Osteocyte (in vitro differentiated cells): ENCODE results near the gene IL1A. TPM values are rescaled to one million over a fixed set of nuclear protein-coding genes. Genes with fewer than 3 reads are reported as not detected.

Experiments used
- DNase-seq: peaks from one replicate; pipeline ENCODE4 v3.0.0; 2021; ENCODE audit warnings: mixed read lengths; ENCODE audit not compliant: unreplicated experiment; ENCODE audit errors: extremely low spot score
- H3K27ac Mint-ChIP-seq: one replicate; pipeline ENCODE4 v1.8.0; 2021; ENCODE audit warnings: mild to moderate bottlenecking, mixed read lengths; ENCODE audit not compliant: unreplicated experiment
- H3K27me3 Mint-ChIP-seq: one replicate; pipeline ENCODE4 v1.8.0; 2021; ENCODE audit warnings: mixed read lengths; ENCODE audit not compliant: unreplicated experiment
- H3K36me3 Mint-ChIP-seq: one replicate; pipeline ENCODE4 v1.8.0; 2021; ENCODE audit warnings: mixed read lengths; ENCODE audit not compliant: unreplicated experiment
- H3K4me1 Mint-ChIP-seq: one replicate; pipeline ENCODE4 v1.8.0; 2021; ENCODE audit warnings: mixed read lengths; ENCODE audit not compliant: unreplicated experiment
- H3K4me3 Mint-ChIP-seq: one replicate; pipeline ENCODE4 v1.8.0; 2021; ENCODE audit warnings: mild to moderate bottlenecking, moderate library complexity, mixed read lengths; ENCODE audit not compliant: unreplicated experiment
- H3K9me3 Mint-ChIP-seq: one replicate; pipeline ENCODE4 v1.8.0; 2021; ENCODE audit warnings: mixed read lengths; ENCODE audit not compliant: unreplicated experiment
- total RNA-seq: library from RNA; stranded (reverse); gene quantifications from 2 replicates; pipeline ENCODE4 v1.2.1, GENCODE V29; 2021
- TF ChIP-seq, protein P1 (sequence below): fragments of 200-600 bp; sonication (generic); IDR thresholded peaks from 2 replicates; pipeline ENCODE4 v1.5.0; 2021; ENCODE audit warnings: antibody characterized with exemption, mild to moderate bottlenecking, moderate library complexity

IL1A gene
- total RNA-seq, 1 donor from 2014 or later: not detected

DNA sequence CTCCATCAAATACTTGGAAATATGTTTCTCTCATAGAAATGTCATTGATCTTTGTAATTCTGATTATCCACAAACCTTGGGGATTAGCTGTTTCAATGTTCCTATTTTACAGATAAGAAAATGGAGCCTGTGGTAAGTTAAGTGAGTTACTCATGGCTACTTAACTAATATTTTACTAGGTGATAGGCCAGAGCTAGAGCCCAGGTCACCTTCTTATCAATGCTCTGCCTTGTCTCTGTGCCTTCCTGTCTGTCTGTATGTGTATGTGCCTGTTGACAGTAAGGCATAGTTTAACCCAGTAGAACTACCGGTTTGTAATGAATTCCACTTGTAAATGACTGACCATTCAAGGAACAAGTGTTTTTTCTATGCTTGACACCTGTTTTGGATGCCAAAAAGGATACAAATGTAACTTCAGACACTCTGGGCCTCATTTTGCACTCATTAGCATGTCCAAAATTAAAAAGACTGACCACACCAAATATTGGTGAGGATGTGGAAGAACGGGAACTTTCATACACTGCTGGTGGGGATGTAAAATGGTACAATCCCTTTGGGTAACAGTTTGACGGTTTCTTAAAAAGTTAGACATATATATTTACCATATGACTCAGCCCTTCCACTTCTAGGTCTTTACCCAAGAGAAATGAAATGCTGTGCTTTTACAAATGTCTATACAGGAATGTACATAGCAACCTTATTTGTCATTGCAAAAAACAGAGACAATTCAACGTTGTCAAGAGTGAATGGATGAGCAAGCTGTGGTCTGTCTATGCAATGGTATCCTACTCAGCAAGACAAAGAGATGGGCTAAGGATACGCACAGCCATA is 19.6 kb upstream of the IL1A start:
- no peaks in the 10 kb centered on the region for H3K36me3 Mint-ChIP-seq
- H3K4me3 Mint-ChIP-seq: no peak overlapping the region
- DNase-seq: no peak
- peaks cover 28% of the 10 kb centered on the region for H3K4me1 Mint-ChIP-seq
- TF ChIP-seq, protein P1, sequence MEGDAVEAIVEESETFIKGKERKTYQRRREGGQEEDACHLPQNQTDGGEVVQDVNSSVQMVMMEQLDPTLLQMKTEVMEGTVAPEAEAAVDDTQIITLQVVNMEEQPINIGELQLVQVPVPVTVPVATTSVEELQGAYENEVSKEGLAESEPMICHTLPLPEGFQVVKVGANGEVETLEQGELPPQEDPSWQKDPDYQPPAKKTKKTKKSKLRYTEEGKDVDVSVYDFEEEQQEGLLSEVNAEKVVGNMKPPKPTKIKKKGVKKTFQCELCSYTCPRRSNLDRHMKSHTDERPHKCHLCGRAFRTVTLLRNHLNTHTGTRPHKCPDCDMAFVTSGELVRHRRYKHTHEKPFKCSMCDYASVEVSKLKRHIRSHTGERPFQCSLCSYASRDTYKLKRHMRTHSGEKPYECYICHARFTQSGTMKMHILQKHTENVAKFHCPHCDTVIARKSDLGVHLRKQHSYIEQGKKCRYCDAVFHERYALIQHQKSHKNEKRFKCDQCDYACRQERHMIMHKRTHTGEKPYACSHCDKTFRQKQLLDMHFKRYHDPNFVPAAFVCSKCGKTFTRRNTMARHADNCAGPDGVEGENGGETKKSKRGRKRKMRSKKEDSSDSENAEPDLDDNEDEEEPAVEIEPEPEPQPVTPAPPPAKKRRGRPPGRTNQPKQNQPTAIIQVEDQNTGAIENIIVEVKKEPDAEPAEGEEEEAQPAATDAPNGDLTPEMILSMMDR: no peak
- H3K27me3 Mint-ChIP-seq: no peaks in the 10 kb centered on the region
- peak overlapping the region; percentile 96 for H3K27ac Mint-ChIP-seq
- peaks cover 25% of the 10 kb centered on the region for H3K9me3 Mint-ChIP-seq

DNA sequence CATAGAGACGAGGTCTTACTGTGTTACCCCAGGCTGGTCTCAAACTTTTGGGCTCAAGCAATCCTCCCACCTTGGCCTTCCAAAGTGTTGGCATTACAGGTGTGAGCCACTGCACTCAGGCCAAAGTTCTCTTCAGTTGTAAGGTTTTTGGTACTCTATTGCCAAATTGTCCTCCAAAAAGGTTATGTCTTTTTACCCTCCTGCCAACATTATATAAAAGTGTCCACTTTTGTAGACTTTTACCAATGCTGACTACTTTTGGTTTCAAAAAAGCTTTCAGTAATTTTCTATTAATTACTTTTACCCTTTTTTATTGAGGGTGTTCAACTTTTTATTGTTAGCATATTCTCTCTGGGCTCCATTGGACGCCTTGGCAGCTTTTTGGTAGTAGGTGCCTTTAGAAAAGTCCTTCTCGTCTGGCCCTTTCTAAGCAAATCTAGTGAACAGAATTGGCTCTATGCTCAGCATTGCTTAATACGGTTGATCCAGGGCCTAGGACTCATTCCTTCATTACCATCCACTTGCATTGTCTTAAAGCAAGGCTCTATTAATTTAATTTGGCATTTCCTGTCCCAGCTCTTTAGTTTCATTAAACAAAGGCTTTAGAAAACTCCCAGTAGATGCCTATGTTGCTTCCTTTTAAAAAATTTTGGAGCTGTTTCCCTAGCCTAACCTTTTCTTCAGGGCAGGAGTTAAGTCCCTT is 16.7 kb upstream of the IL1A start:
- Mint-ChIP-seq H3K4me1 (peaks cover 28% of the 10 kb centered on the region), H3K4me3 (no peak overlapping the region), H3K27ac (no peak overlapping the region), H3K9me3 (peaks cover 12% of the 10 kb centered on the region), H3K27me3 (no peaks in the 10 kb centered on the region), H3K36me3 (no peaks in the 10 kb centered on the region)
- DNase-seq: no peak
- TF ChIP-seq, protein P1: no peak

DNA sequence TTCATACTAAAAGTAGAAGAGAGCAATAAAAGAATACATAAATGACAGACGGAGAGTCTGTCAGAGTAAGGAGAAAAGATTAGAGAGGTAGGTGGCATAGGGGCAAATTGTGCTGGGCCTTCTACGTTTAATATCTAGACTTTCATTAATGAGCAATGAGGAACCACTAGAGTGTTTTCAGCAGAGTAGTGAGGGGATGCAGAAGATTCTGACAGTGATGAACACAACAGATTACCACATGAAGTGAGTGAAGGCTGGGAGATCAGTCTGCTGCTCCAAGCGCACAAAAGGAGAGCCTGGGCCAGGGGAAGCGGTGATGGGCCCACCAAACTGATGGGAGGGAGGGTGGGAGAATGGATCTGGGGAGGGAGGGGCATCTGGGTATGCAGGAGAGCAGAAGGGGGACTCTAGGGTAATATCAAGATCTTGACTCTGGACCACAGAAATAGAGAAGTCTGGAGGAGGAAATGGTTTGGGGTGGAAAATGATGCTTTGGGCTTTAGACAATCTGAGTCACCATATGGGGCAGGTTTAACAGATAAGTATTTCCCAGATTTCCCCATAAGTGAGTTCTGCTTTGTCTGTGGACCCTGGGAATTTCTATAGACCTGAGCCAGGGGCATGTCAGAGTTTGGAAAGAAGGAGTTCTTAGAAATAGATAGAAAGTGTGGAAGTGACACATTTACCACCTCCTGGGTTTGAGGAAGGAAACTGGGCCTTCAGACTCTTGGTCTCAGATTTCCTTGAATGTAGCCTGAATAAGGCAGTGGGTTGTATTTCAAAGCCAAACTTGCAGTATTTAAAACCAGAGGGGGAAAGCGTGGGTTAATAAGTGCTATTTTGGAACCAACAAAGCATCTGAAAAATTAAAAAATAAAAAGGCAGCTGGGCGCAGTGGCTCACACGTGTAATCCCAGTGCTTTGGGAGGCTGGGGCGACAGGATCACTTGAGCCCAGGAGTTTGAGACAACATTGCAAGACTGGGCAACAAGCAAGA is 15.0 kb upstream of the IL1A start:
- Mint-ChIP-seq H3K4me1 (peaks cover 16% of the 10 kb centered on the region), H3K36me3 (no peaks in the 10 kb centered on the region)
- TF ChIP-seq, protein P1: no peak

DNA sequence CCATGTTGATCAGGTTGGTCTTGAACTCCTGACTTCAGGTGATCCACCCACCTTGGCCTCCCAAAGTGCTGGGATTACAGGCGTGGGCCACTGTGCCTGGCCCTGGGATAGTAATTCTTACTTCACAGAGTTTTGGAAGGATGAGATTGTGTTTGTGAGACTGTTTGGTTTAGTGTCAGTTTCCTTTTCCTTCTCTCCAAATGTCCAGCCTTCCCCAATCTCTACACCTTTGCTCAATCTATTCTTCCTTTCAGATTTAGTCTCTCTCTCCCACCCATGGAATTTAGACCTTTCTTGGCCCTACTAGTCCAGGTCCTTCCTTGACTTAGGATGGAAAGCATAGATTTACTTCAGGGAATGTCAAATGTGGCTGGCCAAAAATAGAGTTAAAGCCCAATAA is 12.2 kb upstream of the IL1A start:
- Mint-ChIP-seq H3K4me3 (no peak overlapping the region), H3K9me3 (peaks cover 8% of the 10 kb centered on the region), H3K36me3 (no peaks in the 10 kb centered on the region), H3K27ac (no peak overlapping the region), H3K4me1 (peaks cover 6% of the 10 kb centered on the region), H3K27me3 (no peaks in the 10 kb centered on the region)
- no peak for DNase-seq
- TF ChIP-seq, protein P1: no peak

More for the DNA sequence above, 15.0 kb upstream of the IL1A start:
- Mint-ChIP-seq H3K9me3 (peaks cover 8% of the 10 kb centered on the region), H3K4me3 (no peak overlapping the region), H3K27me3 (no peaks in the 10 kb centered on the region), H3K27ac (no peak overlapping the region)
- DNase-seq: no peak
